Mammary epithelial cell (primary cell): Measurements from ENCODE around the gene FBXW4.

Experiments used
- CTCF ChIP-seq, 2 donors: IDR thresholded peaks in 1 of 2; conservative IDR thresholded peaks in 1 of 2; 2 replicates each; pipeline ENCODE4 v1.5.1; 2011 to 2012; ENCODE audit warnings: inconsistent platforms in 2 of 2, low read length in 2 of 2, mild to moderate bottlenecking in 2 of 2, control low read depth in 1 of 2, low read depth in 1 of 2; ENCODE audit not compliant: insufficient read depth in 1 of 2; ENCODE audit errors: extremely low read depth in 1 of 2
- EZH2 ChIP-seq: IDR thresholded peaks from 2 replicates; pipeline ENCODE4 v1.6.1; 2012; ENCODE audit warnings: low read length, inconsistent platforms, borderline replicate concordance

GRCh38 chr10:101645659-101646058 is 49.3 kb downstream of the FBXW4 start:
- TF ChIP-seq CTCF (conservative IDR thresholded peaks at IDR 0.05 in 1 of 2, IDR thresholded peaks at IDR 0.05 in 1 of 2; ENCODE audit: extremely low read depth in 1 of 2, insufficient read depth in 1 of 2, low read depth in 1 of 2, low read length in 2 of 2) = no peak
- TF ChIP-seq EZH2 = no peak
